ENCODE measurements around the gene RYR1.
"Not testable (repeated sequence)": the region's sequence is repeated elsewhere in the genome, so short reads cannot be mapped to it uniquely, and the experiment has no call there.

RYR1 gene

DNA sequence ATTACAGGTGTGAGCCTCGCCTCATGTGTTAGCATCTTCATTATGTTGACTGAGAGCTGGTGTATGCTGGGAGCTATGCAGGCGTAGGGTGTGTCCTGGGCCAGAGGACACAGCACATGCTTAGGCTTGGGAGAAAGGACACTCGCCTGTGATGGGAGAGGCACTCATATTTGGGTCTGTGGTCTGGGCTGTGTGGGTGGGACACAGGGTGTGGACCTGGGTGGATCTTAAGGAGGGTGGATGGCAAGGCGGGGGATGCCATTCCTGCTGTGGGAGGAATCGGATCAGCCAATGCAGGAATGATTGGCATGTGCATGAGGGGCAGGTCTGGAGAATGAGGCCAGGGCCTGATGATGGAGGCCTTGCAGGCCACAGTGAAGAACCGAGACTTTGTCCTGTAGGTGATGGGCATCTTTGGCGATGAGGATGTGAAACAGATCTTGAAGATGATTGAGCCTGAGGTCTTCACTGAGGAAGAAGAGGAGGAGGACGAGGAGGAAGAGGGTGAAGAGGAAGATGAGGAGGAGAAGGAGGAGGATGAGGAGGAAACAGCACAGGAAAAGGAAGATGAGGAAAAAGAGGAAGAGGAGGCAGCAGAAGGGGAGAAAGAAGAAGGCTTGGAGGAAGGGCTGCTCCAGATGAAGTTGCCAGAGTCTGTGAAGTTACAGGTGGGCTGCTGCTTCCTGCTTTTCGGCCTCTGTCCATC is 55.4 kb downstream of the RYR1 start:
- DNase-seq (ENCODE audit: low read depth, low spot score) = no peak

- DNase-seq (ENCODE audit: low read depth, low spot score) = no peak
Observed at GRCh38 chr19:38490861-38491260, 57.4 kb downstream of the RYR1 start.

DNA sequence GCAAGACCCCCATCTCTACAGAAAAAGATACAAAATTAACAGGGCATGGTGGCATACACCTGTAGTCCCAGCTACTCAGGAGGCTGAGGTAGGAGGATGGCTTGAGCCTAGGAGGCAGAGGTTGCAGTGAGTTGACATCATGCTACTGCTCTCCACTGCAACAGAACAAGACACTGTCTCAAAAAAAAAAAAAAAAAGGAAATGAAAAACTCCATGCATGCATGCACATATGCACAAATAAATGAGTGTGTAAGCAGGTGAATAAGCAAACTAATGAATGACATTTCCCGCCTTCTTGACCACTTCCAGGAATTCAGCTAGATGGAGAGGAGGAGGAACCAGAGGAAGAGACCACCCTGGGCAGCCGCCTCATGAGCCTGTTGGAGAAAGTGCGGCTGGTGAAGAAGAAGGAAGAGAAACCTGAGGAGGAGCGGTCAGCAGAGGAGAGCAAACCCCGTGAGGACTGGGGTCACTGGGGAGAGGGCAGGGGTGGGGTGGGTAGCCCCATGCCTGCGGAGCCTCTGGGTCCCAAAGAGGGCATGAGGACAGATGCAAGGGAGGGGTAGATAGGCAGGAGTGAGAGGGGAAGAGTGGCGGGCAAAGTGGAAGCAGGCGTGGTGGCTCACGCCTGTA is 58.8 kb downstream of the RYR1 start:
- no peak for DNase-seq (ENCODE audit: low read depth, low spot score)

GRCh38 chr19:38494379-38494778 is 60.9 kb downstream of the RYR1 start:
- DNase-seq (ENCODE audit: low read depth, low spot score) = peak; percentile 28

DNA sequence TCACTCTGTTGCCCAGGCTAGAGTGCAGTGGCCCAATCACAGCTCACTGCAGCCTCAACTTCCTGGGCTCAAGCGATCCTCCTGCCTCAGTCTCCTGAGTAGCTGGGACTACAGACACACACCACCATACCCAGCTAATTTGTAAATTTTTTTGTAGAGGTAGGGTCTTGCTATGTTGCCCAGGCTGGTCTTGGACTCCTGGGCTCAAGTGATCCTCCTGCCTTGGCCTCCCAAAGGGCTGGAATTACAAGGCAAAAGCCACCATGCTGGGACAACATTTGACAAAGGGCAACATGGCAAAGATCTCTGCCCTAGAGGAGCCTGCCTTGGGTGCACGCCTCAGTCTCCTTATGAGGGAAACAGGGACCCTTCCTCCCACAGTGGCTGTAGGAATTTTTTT is 61.9 kb downstream of the RYR1 start:
- DNase-seq (ENCODE audit: low read depth, low spot score) = not testable (repeated sequence)

- no peak for DNase-seq (ENCODE audit: low read depth, low spot score)
Observed at GRCh38 chr19:38496116-38496515, 62.6 kb downstream of the RYR1 start.

DNA sequence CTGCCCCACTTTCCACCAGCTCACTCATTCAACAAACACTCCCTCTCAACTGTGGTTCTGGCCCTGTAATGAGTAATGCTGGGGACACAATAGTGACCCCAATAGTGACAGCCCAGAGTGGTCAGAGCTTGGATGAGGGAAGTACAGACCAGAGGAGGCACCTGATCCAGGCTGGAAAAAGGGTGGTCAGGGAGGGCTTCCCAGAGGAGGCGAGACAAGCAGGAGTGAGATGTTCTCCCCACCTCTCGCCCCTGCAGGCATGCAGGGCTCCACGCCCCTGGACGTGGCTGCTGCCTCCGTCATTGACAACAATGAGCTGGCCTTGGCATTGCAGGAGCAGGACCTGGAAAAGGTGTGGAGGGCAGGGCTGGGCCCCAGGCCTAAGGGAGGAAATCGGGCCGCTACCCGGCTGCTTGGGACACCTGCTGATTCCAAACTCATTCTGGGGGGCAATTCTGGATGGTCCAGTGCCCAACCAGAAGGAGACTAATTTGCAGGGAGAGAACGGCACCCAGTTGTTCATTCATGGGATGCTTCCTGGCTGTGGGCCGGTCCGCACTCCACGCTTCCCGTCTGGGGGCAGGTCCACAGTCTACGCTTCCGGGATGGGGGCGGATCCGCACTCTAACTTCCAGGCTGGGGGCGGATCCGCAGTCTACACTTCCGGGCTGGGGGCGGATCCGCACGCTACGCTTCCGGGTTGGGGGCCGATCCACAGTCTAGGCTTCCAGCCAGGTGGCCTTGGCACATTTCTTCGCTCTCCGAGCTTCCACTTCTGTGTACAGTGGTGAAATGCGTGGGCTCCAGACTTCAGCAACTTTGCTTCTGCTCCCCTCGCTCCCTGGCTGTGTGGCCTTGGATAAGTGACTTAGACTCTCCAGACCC is 63.4 kb downstream of the RYR1 start:
- no peak for DNase-seq (ENCODE audit: low read depth, low spot score)

- DNase-seq (ENCODE audit: low read depth, low spot score) = no peak
Observed at GRCh38 chr19:38497907-38498306, 64.4 kb downstream of the RYR1 start.

DNA sequence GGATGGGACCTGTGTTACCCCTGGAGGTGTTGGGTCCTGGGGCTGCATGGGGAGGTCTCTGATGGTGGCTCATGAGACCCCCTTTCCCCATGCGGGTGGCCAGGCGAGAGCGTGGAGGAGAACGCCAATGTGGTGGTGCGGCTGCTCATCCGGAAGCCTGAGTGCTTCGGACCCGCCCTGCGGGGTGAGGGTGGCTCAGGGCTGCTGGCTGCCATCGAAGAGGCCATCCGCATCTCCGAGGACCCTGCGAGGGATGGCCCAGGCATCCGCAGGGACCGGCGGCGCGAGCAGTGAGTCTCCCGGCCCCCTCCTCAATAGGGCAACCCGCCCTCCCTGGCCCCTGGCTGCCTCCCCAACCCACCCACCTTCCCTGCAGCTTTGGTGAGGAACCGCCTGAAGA is 66.0 kb downstream of the RYR1 start:
- no peak for DNase-seq (ENCODE audit: low read depth, low spot score)

DNA sequence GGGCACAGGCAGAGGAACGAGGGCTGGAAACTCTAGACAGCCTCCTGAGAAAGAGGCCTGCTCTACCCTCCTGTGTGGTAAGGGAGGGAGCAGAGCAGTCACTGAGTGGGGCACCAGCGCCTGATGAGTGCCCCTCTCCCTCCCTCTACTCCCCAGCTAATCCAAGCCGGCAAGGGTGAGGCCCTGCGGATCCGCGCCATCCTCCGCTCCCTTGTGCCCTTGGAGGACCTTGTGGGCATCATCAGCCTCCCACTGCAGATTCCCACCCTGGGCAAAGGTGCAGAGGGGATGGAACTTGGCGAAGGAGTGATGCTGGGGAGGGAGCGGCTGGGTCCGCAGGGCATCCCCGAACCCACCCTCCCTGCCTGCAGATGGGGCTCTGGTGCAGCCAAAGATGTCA is 67.0 kb downstream of the RYR1 start:
- DNase-seq (ENCODE audit: low read depth, low spot score) = no peak

DNA sequence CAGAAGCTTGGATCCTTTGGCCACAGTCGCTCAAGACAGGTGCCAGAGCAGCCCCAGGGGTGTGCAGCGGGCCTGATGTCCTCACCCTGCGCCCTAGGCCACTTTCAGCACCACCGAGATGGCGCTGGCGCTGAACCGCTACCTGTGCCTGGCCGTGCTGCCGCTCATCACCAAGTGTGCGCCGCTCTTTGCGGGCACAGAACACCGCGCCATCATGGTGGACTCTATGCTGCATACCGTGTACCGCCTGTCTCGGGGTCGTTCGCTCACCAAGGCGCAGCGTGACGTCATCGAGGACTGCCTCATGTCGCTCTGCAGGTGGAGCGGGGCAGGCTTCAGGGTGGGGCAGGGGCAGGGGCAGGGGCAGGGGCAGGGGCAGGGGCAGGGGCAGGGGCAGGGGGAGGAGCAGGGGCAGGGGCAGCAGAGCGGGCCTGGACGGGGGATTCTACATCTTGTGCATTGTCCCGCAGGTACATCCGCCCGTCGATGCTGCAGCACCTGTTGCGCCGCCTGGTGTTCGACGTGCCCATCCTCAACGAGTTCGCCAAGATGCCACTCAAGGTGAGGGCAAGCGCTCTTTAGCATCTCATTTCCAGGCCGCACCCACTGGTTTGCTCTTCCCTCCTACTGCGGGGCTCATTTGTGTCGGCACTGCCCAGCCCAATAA is 69.1 kb downstream of the RYR1 start:
- DNase-seq (ENCODE audit: low read depth, low spot score) = no peak

GRCh38 chr19:38503077-38503410 is 69.6 kb downstream of the RYR1 start:
- no peak for DNase-seq (ENCODE audit: low read depth, low spot score)

GRCh38 chr19:38505958-38506357 is 72.5 kb downstream of the RYR1 start:
- DNase-seq (ENCODE audit: low read depth, low spot score) = no peak

GRCh38 chr19:38506375-38506722 is 72.9 kb downstream of the RYR1 start:
- no peak for DNase-seq (ENCODE audit: low read depth, low spot score)

- peak; percentile 56 for DNase-seq (ENCODE audit: low read depth, low spot score)
Observed at GRCh38 chr19:38506723-38507550, 73.4 kb downstream of the RYR1 start.

GRCh38 chr19:38507551-38508127 is 74.1 kb downstream of the RYR1 start:
- no peak for DNase-seq (ENCODE audit: low read depth, low spot score)

DNA sequence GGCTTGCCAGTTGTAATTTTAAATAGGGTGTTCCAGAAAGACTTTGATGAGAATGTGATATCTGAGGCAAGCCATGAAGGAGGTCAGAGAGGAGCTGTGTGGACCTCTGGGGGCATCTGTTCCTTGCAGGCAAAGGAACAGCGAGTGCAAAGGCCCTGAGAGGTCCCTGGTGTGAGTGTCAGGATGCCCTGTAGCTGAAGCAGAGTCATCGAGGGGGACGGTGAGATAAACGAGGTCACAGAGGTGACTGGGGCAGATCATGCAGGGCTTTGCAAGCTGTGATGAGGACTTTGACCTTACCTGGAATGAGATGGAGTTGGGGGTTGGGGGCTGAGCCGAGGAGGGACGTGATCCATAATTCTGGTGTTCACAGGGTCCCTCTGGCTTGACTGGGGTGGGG is 75.0 kb downstream of the RYR1 start:
- DNase-seq (ENCODE audit: low read depth, low spot score) = no peak

- DNase-seq (ENCODE audit: low read depth, low spot score) = no peak
Observed at GRCh38 chr19:38509027-38509426, 75.5 kb downstream of the RYR1 start.

- no peak for DNase-seq (ENCODE audit: low read depth, low spot score)
Observed at GRCh38 chr19:38511074-38511708, 77.7 kb downstream of the RYR1 start.

DNA sequence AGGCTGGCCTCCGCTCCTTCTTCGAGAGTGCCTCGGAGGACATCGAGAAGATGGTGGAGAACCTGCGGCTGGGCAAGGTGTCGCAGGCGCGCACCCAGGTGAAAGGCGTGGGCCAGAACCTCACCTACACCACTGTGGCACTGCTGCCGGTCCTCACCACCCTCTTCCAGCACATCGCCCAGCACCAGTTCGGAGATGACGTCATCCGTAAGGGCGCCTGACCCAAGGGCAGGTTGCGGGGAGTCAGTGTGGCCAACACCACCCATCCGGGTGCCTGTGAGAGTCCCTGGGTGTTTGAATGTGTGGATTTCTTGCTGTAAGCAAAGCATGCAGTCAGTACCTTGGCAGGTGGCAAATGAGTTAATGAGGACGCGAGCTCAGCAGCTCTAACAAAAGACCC is 78.8 kb downstream of the RYR1 start:
- no peak for DNase-seq (ENCODE audit: low read depth, low spot score)

GRCh38 chr19:38513156-38513555 is 79.7 kb downstream of the RYR1 start:
- not testable (repeated sequence) for DNase-seq (ENCODE audit: low read depth, low spot score)
